ENCODE data around the gene SP1.

Gene SP1

DNA sequence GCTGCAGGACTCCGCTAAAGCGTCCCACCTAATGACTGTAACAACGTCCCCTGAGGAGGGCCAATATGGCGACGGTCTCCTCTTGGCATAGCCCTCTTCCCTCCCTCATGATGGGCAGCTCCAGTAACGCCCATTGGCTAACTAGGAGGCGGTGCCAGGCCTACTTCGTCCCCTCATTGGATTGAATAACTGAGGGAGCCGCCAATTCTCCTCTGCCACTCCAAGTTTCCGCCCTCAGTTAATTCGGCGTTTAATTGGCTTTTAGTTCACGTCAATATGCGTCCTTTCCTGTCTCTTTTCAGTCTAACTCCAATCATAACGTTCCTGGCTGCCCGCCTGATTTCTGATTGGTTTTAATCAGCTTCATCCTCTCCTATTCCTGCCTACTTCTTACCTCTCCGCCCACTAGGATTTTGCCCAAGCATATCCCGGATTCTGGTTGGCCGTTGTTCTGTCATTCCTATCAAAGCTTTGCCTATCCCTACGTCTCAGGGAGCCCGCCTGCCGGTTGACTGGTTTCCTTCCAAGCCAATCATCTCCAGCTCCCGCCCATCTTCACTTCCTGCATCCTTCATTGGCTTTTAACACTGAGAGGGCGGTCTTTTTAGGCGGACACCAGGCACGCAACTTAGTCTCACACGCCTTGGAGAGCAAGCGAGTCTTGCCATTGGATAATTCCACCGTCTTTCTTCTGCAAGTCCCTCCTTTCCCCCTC, 430 bp upstream of the SP1 start (continued):
- TF ChIP-seq, protein P1, sequence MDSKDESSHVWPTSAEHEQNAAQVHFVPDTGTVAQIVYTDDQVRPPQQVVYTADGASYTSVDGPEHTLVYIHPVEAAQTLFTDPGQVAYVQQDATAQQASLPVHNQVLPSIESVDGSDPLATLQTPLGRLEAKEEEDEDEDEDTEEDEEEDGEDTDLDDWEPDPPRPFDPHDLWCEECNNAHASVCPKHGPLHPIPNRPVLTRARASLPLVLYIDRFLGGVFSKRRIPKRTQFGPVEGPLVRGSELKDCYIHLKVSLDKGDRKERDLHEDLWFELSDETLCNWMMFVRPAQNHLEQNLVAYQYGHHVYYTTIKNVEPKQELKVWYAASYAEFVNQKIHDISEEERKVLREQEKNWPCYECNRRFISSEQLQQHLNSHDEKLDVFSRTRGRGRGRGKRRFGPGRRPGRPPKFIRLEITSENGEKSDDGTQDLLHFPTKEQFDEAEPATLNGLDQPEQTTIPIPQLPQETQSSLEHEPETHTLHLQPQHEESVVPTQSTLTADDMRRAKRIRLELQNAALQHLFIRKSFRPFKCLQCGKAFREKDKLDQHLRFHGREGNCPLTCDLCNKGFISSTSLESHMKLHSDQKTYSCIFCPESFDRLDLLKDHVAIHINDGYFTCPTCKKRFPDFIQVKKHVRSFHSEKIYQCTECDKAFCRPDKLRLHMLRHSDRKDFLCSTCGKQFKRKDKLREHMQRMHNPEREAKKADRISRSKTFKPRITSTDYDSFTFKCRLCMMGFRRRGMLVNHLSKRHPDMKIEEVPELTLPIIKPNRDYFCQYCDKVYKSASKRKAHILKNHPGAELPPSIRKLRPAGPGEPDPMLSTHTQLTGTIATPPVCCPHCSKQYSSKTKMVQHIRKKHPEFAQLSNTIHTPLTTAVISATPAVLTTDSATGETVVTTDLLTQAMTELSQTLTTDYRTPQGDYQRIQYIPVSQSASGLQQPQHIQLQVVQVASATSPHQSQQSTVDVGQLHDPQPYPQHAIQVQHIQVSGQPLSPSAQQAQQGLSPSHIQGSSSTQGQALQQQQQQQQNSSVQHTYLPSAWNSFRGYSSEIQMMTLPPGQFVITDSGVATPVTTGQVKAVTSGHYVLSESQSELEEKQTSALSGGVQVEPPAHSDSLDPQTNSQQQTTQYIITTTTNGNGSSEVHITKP (tag by site-specific recombination; IDR thresholded peaks at IDR 0.05): peak; percentile 97
- TF ChIP-seq ZNF596 (tag by site-specific recombination; IDR thresholded peaks at IDR 0.05): no peak
- TF ChIP-seq KLF1 (tag by site-specific recombination; IDR thresholded peaks at IDR 0.05): peak; percentile 44; the same call in 1 of the 2 replicates
- no peak for TF ChIP-seq ZNF423 (tag by site-specific recombination; IDR thresholded peaks at IDR 0.05)
- no peak for TF ChIP-seq ZFP37 (tag by site-specific recombination; IDR thresholded peaks at IDR 0.05)
- TF ChIP-seq ZNF707 (tag by site-specific recombination; IDR thresholded peaks at IDR 0.05): no peak
- TF ChIP-seq IKZF3 (tag by site-specific recombination; IDR thresholded peaks at IDR 0.05): peak; percentile 85
- no peak for TF ChIP-seq ZNF221 (tag by site-specific recombination; IDR thresholded peaks at IDR 0.05; ENCODE audit: borderline replicate concordance)
- no peak for TF ChIP-seq ZNF558 (tag by site-specific recombination; IDR thresholded peaks at IDR 0.05)
- TF ChIP-seq FEZF1 (tag by site-specific recombination; IDR thresholded peaks at IDR 0.05): peak; percentile 89
- TF ChIP-seq ZNF521 (tag by site-specific recombination; IDR thresholded peaks at IDR 0.05): no peak
- TF ChIP-seq, protein P2, sequence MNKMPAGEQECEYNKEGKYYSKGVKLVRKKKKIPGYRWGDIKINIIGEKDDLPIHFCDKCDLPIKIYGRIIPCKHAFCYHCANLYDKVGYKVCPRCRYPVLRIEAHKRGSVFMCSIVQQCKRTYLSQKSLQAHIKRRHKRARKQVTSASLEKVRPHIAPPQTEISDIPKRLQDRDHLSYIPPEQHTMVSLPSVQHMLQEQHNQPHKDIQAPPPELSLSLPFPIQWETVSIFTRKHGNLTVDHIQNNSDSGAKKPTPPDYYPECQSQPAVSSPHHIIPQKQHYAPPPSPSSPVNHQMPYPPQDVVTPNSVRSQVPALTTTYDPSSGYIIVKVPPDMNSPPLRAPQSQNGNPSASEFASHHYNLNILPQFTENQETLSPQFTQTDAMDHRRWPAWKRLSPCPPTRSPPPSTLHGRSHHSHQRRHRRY (tag by site-specific recombination; IDR thresholded peaks at IDR 0.05): no peak
- no peak for TF ChIP-seq ZNF350 (tag by site-specific recombination; IDR thresholded peaks at IDR 0.05)

DNA sequence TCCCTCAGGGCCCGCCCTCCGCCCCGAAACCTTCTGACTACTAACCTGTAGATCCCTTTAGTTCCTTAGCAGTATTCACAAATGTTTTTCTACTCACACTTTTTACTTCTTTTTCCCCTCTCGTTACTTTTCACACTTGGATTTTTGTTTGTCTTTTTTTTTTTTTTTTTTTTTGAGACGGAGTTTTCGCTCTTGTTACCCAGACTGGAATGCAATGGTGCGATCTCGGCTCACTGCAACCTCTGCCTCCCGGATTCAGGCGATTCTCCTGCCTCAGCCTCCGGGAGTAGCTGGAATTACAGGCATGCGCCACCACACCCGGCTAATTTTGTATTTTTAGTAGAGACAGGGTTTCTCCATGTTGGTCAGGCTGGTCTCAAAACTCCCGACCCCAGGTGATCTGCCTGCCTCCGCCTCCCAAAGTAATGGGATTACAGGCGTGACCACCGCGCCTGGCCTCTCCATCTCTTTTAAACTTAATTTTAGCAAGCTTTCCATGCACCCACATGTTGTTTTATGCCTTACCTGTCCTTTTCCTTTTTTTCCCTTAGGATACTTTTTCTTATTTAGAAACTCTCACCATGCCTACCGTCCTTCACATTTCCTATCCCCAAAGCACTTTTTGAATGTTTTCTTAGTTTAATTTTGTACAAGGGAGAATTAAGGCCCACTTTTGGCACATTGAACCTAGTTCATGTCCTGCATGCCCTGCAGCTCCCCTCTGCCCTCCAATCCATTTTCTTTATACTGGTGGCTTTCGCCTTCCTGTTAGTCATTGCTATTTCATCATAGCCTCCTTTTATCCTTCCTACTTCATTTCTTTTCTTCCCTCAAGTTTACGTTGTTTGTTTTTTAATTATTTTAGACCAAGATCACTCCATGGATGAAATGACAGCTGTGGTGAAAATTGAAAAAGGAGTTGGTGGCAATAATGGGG, 1.1 kb downstream of the SP1 start:
- H3K4me1 ChIP-seq (ENCODE audit: control insufficient read depth, insufficient read depth, low read length): peaks cover 17% of the 10 kb centered on the region
- peaks cover 33 to 35% of the 10 kb centered on the region in 2 experiments for H3K36me3 ChIP-seq (ENCODE audit: control insufficient read depth in 2 of 2, insufficient read depth in 1 of 2, low read length in 2 of 2)
- H3K4me3 ChIP-seq (ENCODE audit: low read depth, low read length): peak overlapping the region; percentile 70
- ChIA-PET POLR2A (interaction anchor here (0.5 to 1.1 kb wide), 6 partner anchors 56 to 120 kb away, joined by 3 to 8 read pairs (median 4); partner anchors contain the start of genes MYG1 and TARBP2), CTCF (interaction anchor here (0.6 to 8.0 kb wide), 7 partner anchors 14 to 345 kb away, joined by 3 to 114 read pairs (median 4); partner anchors contain the start of gene AAAS)
- no peaks in the 10 kb centered on the region for H3K9me3 ChIP-seq (ENCODE audit: control insufficient read depth, insufficient read depth, low read depth, low read length)
- peak overlapping the region; percentile 56 for H3K27ac ChIP-seq (ENCODE audit: extremely low read depth, low read depth, low read length)
- no peak for TF ChIP-seq ZFP3 (tag by site-specific recombination; IDR thresholded peaks at IDR 0.05; ENCODE audit: low read depth)
- no peak for TF ChIP-seq GLIS2 (tag by site-specific recombination; IDR thresholded peaks at IDR 0.05)
- no peak for TF ChIP-seq ZSCAN16 (tag by site-specific recombination; IDR thresholded peaks at IDR 0.05)
- peak; percentile 97 for TF ChIP-seq ZNF394 (tag by site-specific recombination; IDR thresholded peaks at IDR 0.05; ENCODE audit: borderline replicate concordance)
- no peak for TF ChIP-seq ZNF843 (tag by site-specific recombination; IDR thresholded peaks at IDR 0.05)
- TF ChIP-seq ZNF184 (tag by site-specific recombination; IDR thresholded peaks at IDR 0.05): no peak
- no peak for TF ChIP-seq ZNF19 (tag by site-specific recombination; IDR thresholded peaks at IDR 0.05; ENCODE audit: low read depth)
- TF ChIP-seq SP2 (tag by site-specific recombination; IDR thresholded peaks at IDR 0.05): peak; percentile 66
- TF ChIP-seq, protein P3, sequence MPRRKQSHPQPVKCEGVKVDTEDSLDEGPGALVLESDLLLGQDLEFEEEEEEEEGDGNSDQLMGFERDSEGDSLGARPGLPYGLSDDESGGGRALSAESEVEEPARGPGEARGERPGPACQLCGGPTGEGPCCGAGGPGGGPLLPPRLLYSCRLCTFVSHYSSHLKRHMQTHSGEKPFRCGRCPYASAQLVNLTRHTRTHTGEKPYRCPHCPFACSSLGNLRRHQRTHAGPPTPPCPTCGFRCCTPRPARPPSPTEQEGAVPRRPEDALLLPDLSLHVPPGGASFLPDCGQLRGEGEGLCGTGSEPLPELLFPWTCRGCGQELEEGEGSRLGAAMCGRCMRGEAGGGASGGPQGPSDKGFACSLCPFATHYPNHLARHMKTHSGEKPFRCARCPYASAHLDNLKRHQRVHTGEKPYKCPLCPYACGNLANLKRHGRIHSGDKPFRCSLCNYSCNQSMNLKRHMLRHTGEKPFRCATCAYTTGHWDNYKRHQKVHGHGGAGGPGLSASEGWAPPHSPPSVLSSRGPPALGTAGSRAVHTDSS (tag by site-specific recombination; IDR thresholded peaks at IDR 0.05): no peak
- no peak for TF ChIP-seq ZNF521 (tag by site-specific recombination; IDR thresholded peaks at IDR 0.05)
- peak; percentile 17; the same call in 1 of the 2 replicates for TF ChIP-seq IKZF3 (tag by site-specific recombination; IDR thresholded peaks at IDR 0.05)
- no peak for TF ChIP-seq ZNF157 (tag by site-specific recombination; IDR thresholded peaks at IDR 0.05)
- TF ChIP-seq, protein P4, sequence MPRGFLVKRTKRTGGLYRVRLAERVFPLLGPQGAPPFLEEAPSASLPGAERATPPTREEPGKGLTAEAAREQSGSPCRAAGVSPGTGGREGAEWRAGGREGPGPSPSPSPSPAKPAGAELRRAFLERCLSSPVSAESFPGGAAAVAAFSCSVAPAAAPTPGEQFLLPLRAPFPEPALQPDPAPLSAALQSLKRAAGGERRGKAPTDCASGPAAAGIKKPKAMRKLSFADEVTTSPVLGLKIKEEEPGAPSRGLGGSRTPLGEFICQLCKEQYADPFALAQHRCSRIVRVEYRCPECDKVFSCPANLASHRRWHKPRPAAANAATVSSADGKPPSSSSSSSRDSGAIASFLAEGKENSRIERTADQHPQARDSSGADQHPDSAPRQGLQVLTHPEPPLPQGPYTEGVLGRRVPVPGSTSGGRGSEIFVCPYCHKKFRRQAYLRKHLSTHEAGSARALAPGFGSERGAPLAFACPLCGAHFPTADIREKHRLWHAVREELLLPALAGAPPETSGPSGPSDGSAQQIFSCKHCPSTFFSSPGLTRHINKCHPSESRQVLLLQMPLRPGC (tag by site-specific recombination; IDR thresholded peaks at IDR 0.05): no peak
- TF ChIP-seq ZNF623 (tag by site-specific recombination; IDR thresholded peaks at IDR 0.05): no peak
- TF ChIP-seq, protein P5, sequence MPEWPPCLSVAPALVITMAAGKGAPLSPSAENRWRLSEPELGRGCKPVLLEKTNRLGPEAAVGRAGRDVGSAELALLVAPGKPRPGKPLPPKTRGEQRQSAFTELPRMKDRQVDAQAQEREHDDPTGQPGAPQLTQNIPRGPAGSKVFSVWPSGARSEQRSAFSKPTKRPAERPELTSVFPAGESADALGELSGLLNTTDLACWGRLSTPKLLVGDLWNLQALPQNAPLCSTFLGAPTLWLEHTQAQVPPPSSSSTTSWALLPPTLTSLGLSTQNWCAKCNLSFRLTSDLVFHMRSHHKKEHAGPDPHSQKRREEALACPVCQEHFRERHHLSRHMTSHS (tag by site-specific recombination; IDR thresholded peaks at IDR 0.05): no peak

Data from HEK293 (cell line).